ENCODE data around the gene LDB1. TPM values are rescaled to one million over a fixed set of nuclear protein-coding genes. Genes with fewer than 3 reads are reported as not detected.

LDB1 gene
- total RNA-seq, 2 experiments from 2014 or later: 116 to 117 TPM

- Mint-ChIP-seq H3K36me3 (ENCODE audit: low read depth) (peaks cover 77% of the 10 kb centered on the region), H3K27ac (no peak overlapping the region), H3K4me3 (no peak overlapping the region), H3K9me3 (no peaks in the 10 kb centered on the region), H3K27me3 (no peaks in the 10 kb centered on the region), H3K4me1 (ENCODE audit: low read depth) (peaks cover 3% of the 10 kb centered on the region)
- Histone ChIP-seq H3K4me3 (ENCODE audit: low read length) (no peak overlapping the region), H3K27ac (ENCODE audit: low read depth in 1 of 2, low read length in 2 of 2) (no peak overlapping the region), H3K27me3 (ENCODE audit: control insufficient read depth in 1 of 2, insufficient read depth in 2 of 2, low read length in 2 of 2) (no peaks in the 10 kb centered on the region), H3K4me1 (ENCODE audit: insufficient read depth, low read length) (peaks cover 7% of the 10 kb centered on the region), H3K36me3 (ENCODE audit: insufficient read depth, low read length) (peaks cover 69% of the 10 kb centered on the region), H3K9me3 (ENCODE audit: control insufficient read depth in 1 of 2, insufficient read depth in 1 of 2, low read length in 2 of 2) (no peaks in the 10 kb centered on the region)
- no peak for DNase-seq
- no peak for ATAC-seq (ENCODE audit: poor library complexity)
- TF ChIP-seq CTCF (IDR thresholded peaks at IDR 0.05): no peak
- intact Hi-C loops (cut with DNase I, micrococcal nuclease): no loop called here
- CTCF ChIA-PET: no interaction called here
- POLR2A ChIA-PET: no interaction called here
Measured at GRCh38 chr10:102140913-102141540, 20.9 kb upstream of the LDB1 start.

- POLR2A ChIA-PET: interaction anchor here (0.7 kb wide), 1 partner anchor 12 kb away, joined by 4 read pairs; the partner anchor contains the start of gene NOLC1
- no peak overlapping the region for H3K4me3 ChIP-seq (ENCODE audit: low read length)
- peaks cover 73% of the 10 kb centered on the region for H3K36me3 Mint-ChIP-seq (ENCODE audit: low read depth)
Measured at GRCh38 chr10:102140218-102140617, 20.1 kb upstream of the LDB1 start.

GRCh38 chr10:102139281-102140110, 19.3 kb upstream of the LDB1 start:
- no peak for DNase-seq
- Histone ChIP-seq H3K4me3 (ENCODE audit: low read length) (no peak overlapping the region), H3K36me3 (ENCODE audit: insufficient read depth, low read length) (peaks cover 62% of the 10 kb centered on the region), H3K4me1 (ENCODE audit: insufficient read depth, low read length) (peaks cover 21% of the 10 kb centered on the region), H3K27me3 (ENCODE audit: control insufficient read depth in 1 of 2, insufficient read depth in 2 of 2, low read length in 2 of 2) (no peaks in the 10 kb centered on the region), H3K9me3 (ENCODE audit: control insufficient read depth in 1 of 2, insufficient read depth in 1 of 2, low read length in 2 of 2) (no peaks in the 10 kb centered on the region), H3K27ac (ENCODE audit: low read depth in 1 of 2, low read length in 2 of 2) (no peak overlapping the region)
- no peak overlapping the region for H3K27ac Mint-ChIP-seq
- POLR2A ChIA-PET: interaction anchor here (0.7 kb wide), 1 partner anchor 13 kb away, joined by 4 read pairs; the partner anchor contains the start of gene NOLC1
- intact Hi-C loops (cut with DNase I, micrococcal nuclease): loop anchor here in 1 of 2 experiments (10.0 kb wide), 1 partner anchor 605 kb away; the partner anchor contains the start of gene WBP1L
- H3K4me1 Mint-ChIP-seq (ENCODE audit: low read depth): peaks cover 18% of the 10 kb centered on the region
- no peak for ATAC-seq (ENCODE audit: poor library complexity)
- H3K27me3 Mint-ChIP-seq: no peaks in the 10 kb centered on the region
- no peaks in the 10 kb centered on the region for H3K9me3 Mint-ChIP-seq
- H3K4me3 Mint-ChIP-seq: no peak overlapping the region
- CTCF ChIA-PET: no interaction called here
- H3K36me3 Mint-ChIP-seq (ENCODE audit: low read depth): peaks cover 71% of the 10 kb centered on the region
- TF ChIP-seq CTCF (IDR thresholded peaks at IDR 0.05): no peak

More at GRCh38 chr10:102140218-102140617, 20.1 kb upstream of the LDB1 start:
- Histone ChIP-seq H3K9me3 (ENCODE audit: control insufficient read depth in 1 of 2, insufficient read depth in 1 of 2, low read length in 2 of 2) (no peaks in the 10 kb centered on the region), H3K4me1 (ENCODE audit: insufficient read depth, low read length) (peaks cover 15% of the 10 kb centered on the region), H3K27me3 (ENCODE audit: control insufficient read depth in 1 of 2, insufficient read depth in 2 of 2, low read length in 2 of 2) (no peaks in the 10 kb centered on the region), H3K36me3 (ENCODE audit: insufficient read depth, low read length) (peaks cover 68% of the 10 kb centered on the region), H3K27ac (ENCODE audit: low read depth in 1 of 2, low read length in 2 of 2) (no peak overlapping the region)
- Mint-ChIP-seq H3K4me3 (no peak overlapping the region), H3K27me3 (no peaks in the 10 kb centered on the region), H3K9me3 (no peaks in the 10 kb centered on the region), H3K4me1 (ENCODE audit: low read depth) (peaks cover 11% of the 10 kb centered on the region), H3K27ac (no peak overlapping the region)
- DNase-seq (no peak), ATAC-seq (ENCODE audit: poor library complexity) (no peak)
- CTCF ChIA-PET: no interaction called here
- TF ChIP-seq CTCF (IDR thresholded peaks at IDR 0.05): no peak
- intact Hi-C loops (cut with DNase I, micrococcal nuclease): no loop called here
